ENCODE measurements around the gene NDUFS8. TPM values are rescaled to one million over a fixed set of nuclear protein-coding genes. Genes with fewer than 3 reads are reported as not detected.

The NDUFS8 gene
- total RNA-seq, 1 experiment from 2014 or later = 334 TPM

GRCh38 chr11:68025047-68025446 is 5.4 kb upstream of the NDUFS8 start:
- peak in 1 of 2 experiments; percentile 59 for DNase-seq
- Histone ChIP-seq H3K9me3 (no peaks in the 10 kb centered on the region), H3K36me3 (ENCODE audit: control insufficient read depth, insufficient read depth, low read length) (no peaks in the 10 kb centered on the region), H3K27me3 (replicated peaks; ENCODE audit: control insufficient read depth, insufficient read depth, low read length) (no peaks in the 10 kb centered on the region), H3K4me1 (peaks cover 10% of the 10 kb centered on the region; the same call in 1 of the 2 replicates), H3K4me3 (ENCODE audit: low read depth, low read length) (no peak overlapping the region)
- Mint-ChIP-seq H3K9me3 (ENCODE audit: unreplicated experiment) (no peaks in the 10 kb centered on the region), H3K27ac (ENCODE audit: unreplicated experiment) (no peak overlapping the region), H3K4me1 (ENCODE audit: low read depth, unreplicated experiment) (peaks cover 11% of the 10 kb centered on the region), H3K4me3 (ENCODE audit: unreplicated experiment) (no peak overlapping the region), H3K36me3 (ENCODE audit: insufficient read depth, unreplicated experiment) (peaks cover 1% of the 10 kb centered on the region), H3K27me3 (ENCODE audit: insufficient read depth, unreplicated experiment) (no peaks in the 10 kb centered on the region)
- no TSS peak for BruUV-seq (replicated peaks)
- peak; percentile 30 to 35 for TF ChIP-seq CTCF (IDR thresholded peaks at IDR 0.05; ENCODE audit: insufficient read depth in 1 of 2, low read depth in 1 of 2, low read length in 1 of 2, severe bottlenecking in 1 of 2, unreplicated experiment in 1 of 2)
- ChIA-PET POLR2A (no interaction called here), CTCF (interaction anchor here (0.6 to 1.2 kb wide), 2 partner anchors 13 to 289 kb away, joined by 3 read pairs; no protein-coding TSS in a partner anchor)
- intact Hi-C loops (cut with micrococcal nuclease; ENCODE audit: unreplicated experiment) = no loop called here

GRCh38 chr11:68026391-68027105 is 3.9 kb upstream of the NDUFS8 start:
- DNase-seq = no peak
- BruUV-seq (replicated peaks) = no TSS peak
- POLR2A ChIA-PET = interaction anchor here (0.8 kb wide), 1 partner anchor 11 kb away, joined by 4 read pairs; no protein-coding TSS in a partner anchor
- intact Hi-C loops (cut with micrococcal nuclease; ENCODE audit: unreplicated experiment) = no loop called here
- TF ChIP-seq CTCF (IDR thresholded peaks at IDR 0.05; ENCODE audit: insufficient read depth in 1 of 2, low read depth in 1 of 2, low read length in 1 of 2, severe bottlenecking in 1 of 2, unreplicated experiment in 1 of 2) = no peak
- Mint-ChIP-seq H3K27ac (ENCODE audit: unreplicated experiment) (no peak overlapping the region), H3K4me1 (ENCODE audit: low read depth, unreplicated experiment) (peaks cover 8% of the 10 kb centered on the region), H3K27me3 (ENCODE audit: insufficient read depth, unreplicated experiment) (no peaks in the 10 kb centered on the region), H3K36me3 (ENCODE audit: insufficient read depth, unreplicated experiment) (peaks cover 9% of the 10 kb centered on the region), H3K4me3 (ENCODE audit: unreplicated experiment) (no peak overlapping the region), H3K9me3 (ENCODE audit: unreplicated experiment) (no peaks in the 10 kb centered on the region)
- CTCF ChIA-PET = no interaction called here
- no peaks in the 10 kb centered on the region for H3K27me3 ChIP-seq (replicated peaks; ENCODE audit: control insufficient read depth, insufficient read depth, low read length)
- H3K36me3 ChIP-seq (ENCODE audit: control insufficient read depth, insufficient read depth, low read length) = no peaks in the 10 kb centered on the region
- H3K9me3 ChIP-seq = no peaks in the 10 kb centered on the region
- H3K4me1 ChIP-seq = peaks cover 8% of the 10 kb centered on the region
- H3K4me3 ChIP-seq (ENCODE audit: low read depth, low read length) = no peak overlapping the region

GRCh38 chr11:68027667-68028066 is 2.8 kb upstream of the NDUFS8 start:
- Mint-ChIP-seq H3K9me3 (ENCODE audit: unreplicated experiment) (no peaks in the 10 kb centered on the region), H3K4me1 (ENCODE audit: low read depth, unreplicated experiment) (peaks cover 12% of the 10 kb centered on the region), H3K36me3 (ENCODE audit: insufficient read depth, unreplicated experiment) (peaks cover 9% of the 10 kb centered on the region), H3K4me3 (ENCODE audit: unreplicated experiment) (no peak overlapping the region), H3K27me3 (ENCODE audit: insufficient read depth, unreplicated experiment) (no peaks in the 10 kb centered on the region), H3K27ac (ENCODE audit: unreplicated experiment) (no peak overlapping the region)
- intact Hi-C loops (cut with micrococcal nuclease; ENCODE audit: unreplicated experiment) = no loop called here
- H3K4me3 ChIP-seq (ENCODE audit: low read depth, low read length) = no peak overlapping the region
- POLR2A ChIA-PET = interaction anchor here (0.8 kb wide), 1 partner anchor 10 kb away, joined by 4 read pairs; no protein-coding TSS in a partner anchor
- H3K36me3 ChIP-seq (ENCODE audit: control insufficient read depth, insufficient read depth, low read length) = peaks cover 1% of the 10 kb centered on the region
- no TSS peak for BruUV-seq (replicated peaks)
- H3K9me3 ChIP-seq = no peaks in the 10 kb centered on the region
- H3K27me3 ChIP-seq (replicated peaks; ENCODE audit: control insufficient read depth, insufficient read depth, low read length) = no peaks in the 10 kb centered on the region
- CTCF ChIA-PET = interaction anchor here (0.7 kb wide), 1 partner anchor 14 kb away, joined by 3 read pairs; no protein-coding TSS in a partner anchor
- H3K4me1 ChIP-seq = peaks cover 13% of the 10 kb centered on the region
- no peak for TF ChIP-seq CTCF (IDR thresholded peaks at IDR 0.05; ENCODE audit: insufficient read depth in 1 of 2, low read depth in 1 of 2, low read length in 1 of 2, severe bottlenecking in 1 of 2, unreplicated experiment in 1 of 2)
- DNase-seq = no peak

Measured in Caco-2 (cell line).